Aorta (tissue), 5 donors: ENCODE results near the gene GPR3. TPM values are rescaled to one million over a fixed set of nuclear protein-coding genes. Genes with fewer than 3 reads are reported as not detected.

Experiments used
- ATAC-seq: fragments of 200-7000 bp; cut with Tn5 transposase; one replicate; pipeline ENCODE4 v1.9.1; 2022; ENCODE audit warnings: moderate library complexity; ENCODE audit not compliant: low FRiP score
- DNase-seq, 2 donors: peaks; one replicate each; pipeline ENCODE4 v3.0.0-alpha.2; 2020
- H3K27ac ChIP-seq, 2 donors: one replicate each; pipeline ENCODE4 v1.5.1; 2013; ENCODE audit warnings: low read length in 2 of 2, mild to moderate bottlenecking in 2 of 2, moderate library complexity in 2 of 2, control low read depth in 1 of 2, inconsistent platforms in 1 of 2, low read depth in 1 of 2
- H3K27me3 ChIP-seq, 2 donors: one replicate each; pipeline ENCODE4 v1.6.1; 2013; ENCODE audit warnings: control low read depth in 1 of 2, low read length in 1 of 2, mild to moderate bottlenecking in 1 of 2, moderate library complexity in 1 of 2; ENCODE audit not compliant: insufficient read depth in 2 of 2, control insufficient read depth in 1 of 2
- H3K36me3 ChIP-seq, 2 donors: one replicate each; pipeline ENCODE4 v1.6.1; 2013; ENCODE audit warnings: control low read depth in 1 of 2, low read length in 1 of 2, mild to moderate bottlenecking in 1 of 2; ENCODE audit not compliant: insufficient read depth in 2 of 2, control insufficient read depth in 1 of 2
- H3K4me1 ChIP-seq, 2 donors: one replicate each; pipeline ENCODE4 v1.6.1; 2013; ENCODE audit warnings: low read length in 2 of 2, control low read depth in 1 of 2, mild to moderate bottlenecking in 1 of 2, moderate library complexity in 1 of 2; ENCODE audit not compliant: insufficient read depth in 2 of 2, control insufficient read depth in 1 of 2
- H3K4me3 ChIP-seq, 2 donors: one replicate each; pipeline ENCODE4 v1.5.1; 2013; ENCODE audit warnings: low read length in 2 of 2, control low read depth in 1 of 2, mild to moderate bottlenecking in 1 of 2
- H3K9me3 ChIP-seq: one replicate; pipeline ENCODE4 v1.6.1; 2013; ENCODE audit warnings: mild to moderate bottlenecking, low read length; ENCODE audit not compliant: control insufficient read depth
- WGBS, 2 donors: extraction: QIAGEN DNeasy Blood & Tissue Kit; methylation state at CpG; one replicate each; pipeline ENCODE4 v1.1.7; 2013; 5-methylcytosine and 5-hydroxymethylcytosine counted together
- intact Hi-C, 2 donors: fragments of 100-400 bp; cut with DNase I; formaldehyde crosslinking; loops; one replicate each; pipeline versions ENCODE4 v1.14.2 to v1.15.0; 2022
- polyA plus RNA-seq, 2 donors: library from polyadenylated mRNA; stranded (reverse); fragments of 200-250 nt; gene quantifications; one replicate each; pipeline ENCODE4 v1.2.3, GENCODE V29; 2013
- total RNA-seq, 2 donors: library from RNA; stranded (reverse); fragmentation: NEBNext Ultra II Directional; extraction: Animal tissue kit (Norgen Biotek cat#: 25700); gene quantifications; one replicate each; pipeline ENCODE4 v1.2.1, GENCODE V29; 2021
- donor health status: healthy with polysubstance abuse.
- donor health status: Bipolar disorder and iron deficiency.
- donor health status: DM: no; HTN: no; CAD: no.
- donor health status: DM: no; HTN: no; CAD: no.
- donor health status: DM: yes; HTN: yes; CAD: no.

The GPR3 gene
- total and polyA plus RNA-seq, 4 donors = 0.20 to 0.93 (median 0.68) TPM; not detected in 1

- H3K4me3 ChIP-seq = no peak overlapping the region
- 4 to 6% methylated on average over 81 to 84 of the region's 84 CpGs for WGBS, 2 donors
- H3K36me3 ChIP-seq = peaks cover 0 to 4% of the 10 kb centered on the region in 2 donors
- intact Hi-C loops = no loop called here
- no peaks in the 10 kb centered on the region for H3K4me1 ChIP-seq
- H3K27ac ChIP-seq = no peak overlapping the region
- ATAC-seq = peak; percentile 68
- H3K9me3 ChIP-seq = no peaks in the 10 kb centered on the region
- H3K27me3 ChIP-seq = no peaks in the 10 kb centered on the region
- peak in 1 of 2 donors; percentile 90 for DNase-seq
Measured at GRCh38 chr1:27349784-27350662, 42.4 kb upstream of the GPR3 start.

GRCh38 chr1:27350663-27351540 lies 41.5 kb upstream of the GPR3 start:
- Histone ChIP-seq H3K4me3 (no peak overlapping the region), H3K27ac (no peak overlapping the region), H3K36me3 (peaks cover 0 to 4% of the 10 kb centered on the region in 2 donors), H3K9me3 (no peaks in the 10 kb centered on the region), H3K27me3 (no peaks in the 10 kb centered on the region), H3K4me1 (no peaks in the 10 kb centered on the region)
- intact Hi-C loops = no loop called here
- DNase-seq (no peak), ATAC-seq (peak; percentile 44)
- WGBS, 2 donors = 18 to 22% methylated on average over 59 to 62 of the region's 62 CpGs

GRCh38 chr1:27351541-27352107 lies 40.8 kb upstream of the GPR3 start:
- DNase-seq (no peak), ATAC-seq (no peak)
- Histone ChIP-seq H3K27me3 (no peaks in the 10 kb centered on the region), H3K4me3 (no peak overlapping the region), H3K27ac (no peak overlapping the region), H3K4me1 (no peaks in the 10 kb centered on the region), H3K36me3 (peaks cover 0 to 4% of the 10 kb centered on the region in 2 donors), H3K9me3 (no peaks in the 10 kb centered on the region)
- intact Hi-C loops = no loop called here
- WGBS, 2 donors = 45 to 52% methylated on average over 8 of the region's 8 CpGs

GRCh38 chr1:27353166-27353565 lies 39.3 kb upstream of the GPR3 start:
- H3K27me3 ChIP-seq = no peaks in the 10 kb centered on the region
- WGBS, 2 donors = 83 to 84% methylated on average over 13 of the region's 13 CpGs
- ATAC-seq (no peak), DNase-seq (no peak)
- no peaks in the 10 kb centered on the region for H3K4me1 ChIP-seq
- peaks cover 0 to 4% of the 10 kb centered on the region in 2 donors for H3K36me3 ChIP-seq
- H3K4me3 ChIP-seq = no peak overlapping the region
- intact Hi-C loops = no loop called here
- H3K9me3 ChIP-seq = no peaks in the 10 kb centered on the region
- H3K27ac ChIP-seq = no peak overlapping the region

- DNase-seq (no peak), ATAC-seq (no peak)
- Histone ChIP-seq H3K27ac (no peak overlapping the region), H3K4me3 (no peak overlapping the region), H3K36me3 (peaks cover 0 to 7% of the 10 kb centered on the region in 2 donors), H3K27me3 (no peaks in the 10 kb centered on the region), H3K9me3 (no peaks in the 10 kb centered on the region), H3K4me1 (no peaks in the 10 kb centered on the region)
- WGBS, 2 donors = 86 to 88% methylated on average over 3 of the region's 3 CpGs
- intact Hi-C loops = no loop called here
Measured at GRCh38 chr1:27353629-27354028, 38.8 kb upstream of the GPR3 start.

GRCh38 chr1:27355683-27356082 lies 36.7 kb upstream of the GPR3 start:
- H3K27me3 ChIP-seq = no peaks in the 10 kb centered on the region
- peaks cover 0 to 7% of the 10 kb centered on the region in 2 donors for H3K36me3 ChIP-seq
- no peaks in the 10 kb centered on the region for H3K4me1 ChIP-seq
- ATAC-seq = no peak
- intact Hi-C loops = loop anchor here (2.0 kb wide), 1 partner anchor 37 kb away; the partner anchor contains the start of gene GPR3 (in 2 of the 2)
- H3K9me3 ChIP-seq = no peaks in the 10 kb centered on the region
- 92 to 95% methylated on average over 5 of the region's 5 CpGs for WGBS, 2 donors
- no peak overlapping the region for H3K27ac ChIP-seq
- no peak for DNase-seq
- no peak overlapping the region for H3K4me3 ChIP-seq

GRCh38 chr1:27356277-27356618 lies 36.2 kb upstream of the GPR3 start:
- ATAC-seq = no peak
- no peaks in the 10 kb centered on the region for H3K4me1 ChIP-seq
- no peak overlapping the region for H3K4me3 ChIP-seq
- H3K36me3 ChIP-seq = peaks cover 0 to 7% of the 10 kb centered on the region in 2 donors
- no peaks in the 10 kb centered on the region for H3K27me3 ChIP-seq
- no peak for DNase-seq
- WGBS, 2 donors = 90 to 93% methylated on average over 13 of the region's 13 CpGs
- H3K9me3 ChIP-seq = no peaks in the 10 kb centered on the region
- intact Hi-C loops = loop anchor here (2.0 kb wide), 1 partner anchor 37 kb away; the partner anchor contains the start of gene GPR3 (in 2 of the 2)
- H3K27ac ChIP-seq = no peak overlapping the region

GRCh38 chr1:27356619-27357280 lies 35.7 kb upstream of the GPR3 start:
- Histone ChIP-seq H3K27me3 (no peaks in the 10 kb centered on the region), H3K36me3 (peaks cover 0 to 8% of the 10 kb centered on the region in 2 donors), H3K4me3 (no peak overlapping the region), H3K4me1 (no peaks in the 10 kb centered on the region), H3K9me3 (no peaks in the 10 kb centered on the region), H3K27ac (no peak overlapping the region)
- ATAC-seq = peak; percentile 7
- no peak for DNase-seq
- 86% methylated on average over 34 to 37 of the region's 37 CpGs for WGBS, 2 donors
- intact Hi-C loops = loop anchor here (2.0 kb wide), 1 partner anchor 36 kb away; the partner anchor contains the start of gene GPR3 (in 2 of the 2)
